Activated CD4-positive, alpha-beta T cell treated with anti-CD3 and anti-CD28 coated beads for 24 hours (primary cell): ENCODE results near the gene FAM177A1.

ENCODE experiments used
- DNase-seq, 2 donors: peaks; one replicate each; pipeline ENCODE4 v3.0.0-alpha.2; 2020; ENCODE audit warnings: low read depth in 2 of 2

FAM177A1 gene

DNA sequence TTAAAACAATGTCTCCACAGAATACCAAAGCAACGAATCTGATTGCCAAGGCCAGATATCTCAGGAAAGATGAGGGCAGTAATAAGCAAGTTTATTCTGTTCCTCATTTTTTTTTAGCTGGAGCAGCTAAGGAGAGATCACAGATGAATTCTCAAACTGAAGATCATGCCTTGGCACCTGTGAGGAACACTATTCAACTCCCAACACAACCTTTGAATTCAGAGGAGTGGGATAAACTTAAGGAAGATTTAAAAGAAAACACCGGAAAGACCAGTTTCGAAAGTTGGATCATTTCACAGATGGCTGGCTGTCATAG lies 77.3 kb downstream of the FAM177A1 start:
- DNase-seq = no peak

DNA sequence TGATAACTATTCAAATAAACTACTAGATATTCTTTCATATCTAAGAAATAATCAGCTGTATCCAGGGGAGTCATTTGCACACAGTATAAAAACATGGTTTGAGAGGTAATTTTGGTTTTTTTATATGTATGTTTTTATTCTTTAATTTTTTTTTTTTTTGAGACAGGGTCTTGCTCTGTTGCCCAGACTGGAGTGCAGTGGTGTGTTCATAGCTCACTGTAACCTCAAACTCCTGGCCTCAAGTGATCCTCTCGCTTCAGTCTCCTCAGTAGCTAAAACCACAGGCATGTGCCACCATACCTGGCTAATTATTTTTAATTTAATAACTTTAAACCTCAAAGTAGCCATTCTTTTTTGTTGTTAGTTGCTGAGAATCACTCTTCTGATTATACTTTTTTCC lies 78.1 kb downstream of the FAM177A1 start:
- DNase-seq = no peak
